Measurements from ENCODE around the gene SCNN1G.

DNA sequence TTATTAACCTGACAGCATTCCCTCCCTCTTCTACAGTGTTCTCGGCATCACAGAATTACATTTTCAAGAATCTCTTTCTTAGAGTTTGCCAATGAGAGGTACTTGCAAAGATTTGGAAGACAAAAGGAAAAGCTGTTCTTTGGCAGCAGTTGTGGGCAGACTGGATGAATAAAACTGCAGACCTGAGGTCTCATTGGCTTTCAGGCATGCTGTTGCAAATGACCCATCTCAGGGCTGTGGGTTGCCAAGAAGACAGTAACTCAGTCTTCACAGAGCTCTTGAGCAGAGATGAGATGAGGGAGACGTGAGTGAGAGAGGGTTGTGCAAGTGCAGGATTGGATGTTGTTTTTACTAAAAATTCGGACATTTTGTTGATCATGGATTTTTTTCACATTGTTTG, 22.0 kb upstream of the SCNN1G start:
- TF ChIP-seq, protein P1, sequence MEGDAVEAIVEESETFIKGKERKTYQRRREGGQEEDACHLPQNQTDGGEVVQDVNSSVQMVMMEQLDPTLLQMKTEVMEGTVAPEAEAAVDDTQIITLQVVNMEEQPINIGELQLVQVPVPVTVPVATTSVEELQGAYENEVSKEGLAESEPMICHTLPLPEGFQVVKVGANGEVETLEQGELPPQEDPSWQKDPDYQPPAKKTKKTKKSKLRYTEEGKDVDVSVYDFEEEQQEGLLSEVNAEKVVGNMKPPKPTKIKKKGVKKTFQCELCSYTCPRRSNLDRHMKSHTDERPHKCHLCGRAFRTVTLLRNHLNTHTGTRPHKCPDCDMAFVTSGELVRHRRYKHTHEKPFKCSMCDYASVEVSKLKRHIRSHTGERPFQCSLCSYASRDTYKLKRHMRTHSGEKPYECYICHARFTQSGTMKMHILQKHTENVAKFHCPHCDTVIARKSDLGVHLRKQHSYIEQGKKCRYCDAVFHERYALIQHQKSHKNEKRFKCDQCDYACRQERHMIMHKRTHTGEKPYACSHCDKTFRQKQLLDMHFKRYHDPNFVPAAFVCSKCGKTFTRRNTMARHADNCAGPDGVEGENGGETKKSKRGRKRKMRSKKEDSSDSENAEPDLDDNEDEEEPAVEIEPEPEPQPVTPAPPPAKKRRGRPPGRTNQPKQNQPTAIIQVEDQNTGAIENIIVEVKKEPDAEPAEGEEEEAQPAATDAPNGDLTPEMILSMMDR (conservative IDR thresholded peaks at IDR 0.05; ENCODE audit: low read length) = no peak
- no peak for TF ChIP-seq EZH2phosphoT487 (IDR thresholded peaks at IDR 0.05; ENCODE audit: borderline replicate concordance, low read depth, low read length)

All from OCI-LY7 (cell line).